ENCODE results near the gene ADCY3. TPM values are rescaled to one million over a fixed set of nuclear protein-coding genes. Genes with fewer than 3 reads are reported as not detected.

The ADCY3 gene
- total and polyA plus RNA-seq, 10 of the 15 experiments (the other 5 are each of a cell fraction or from before 2014, with no cell fraction given) = 2.8 to 102 (median 50.4) TPM

- Histone ChIP-seq H3K36me3 (ENCODE audit: control insufficient read depth in 2 of 2, insufficient read depth in 2 of 2, low read length in 1 of 2) (peaks cover 0 to 5% of the 10 kb centered on the region in 2 experiments; a peak in 2 of 4 replicates), H3K4me1 (ENCODE audit: control insufficient read depth, insufficient read depth, low read length) (no peaks in the 10 kb centered on the region), H3K79me2 (ENCODE audit: control insufficient read depth, insufficient read depth, low read length) (peaks cover 23% of the 10 kb centered on the region), H3K9ac (ENCODE audit: control insufficient read depth, insufficient read depth, low read length) (no peak overlapping the region), H4K20me1 (ENCODE audit: control insufficient read depth, insufficient read depth) (no peaks in the 10 kb centered on the region), H3K27ac (ENCODE audit: control insufficient read depth, insufficient read depth) (no peak overlapping the region), H2AFZ (ENCODE audit: control insufficient read depth, low read depth, low read length) (no peak overlapping the region), H3K4me3 (no peak overlapping the region), H3K9me3 (replicated peaks; ENCODE audit: control insufficient read depth, insufficient read depth, low read length) (no peaks in the 10 kb centered on the region), H3K27me3 (replicated peaks in 1 of 2; ENCODE audit: control insufficient read depth in 2 of 2, insufficient read depth in 2 of 2, low read length in 1 of 2) (no peaks in the 10 kb centered on the region), H3K4me2 (ENCODE audit: control insufficient read depth, insufficient read depth) (no peak overlapping the region)
- WGBS (ENCODE audit: insufficient coverage, insufficient replicate concordance, low lambda C conversion rate, missing lambda C conversion rate) = 100% methylated on average over 1 of the region's 1 CpG
- ChIA-PET POLR2A (interaction anchor here (0.7 kb wide), 1 partner anchor 396 kb away, joined by 3 read pairs; no protein-coding TSS in a partner anchor), CTCF (interaction anchor here (0.7 kb wide), 1 partner anchor 484 kb away, joined by 3 read pairs; no protein-coding TSS in a partner anchor), SMC1A (ENCODE audit: uncharacterized antibody, unreplicated experiment) (no interaction called here), RAD21 (ENCODE audit: unreplicated experiment) (no interaction called here)
- no TSS peak for BruUV-seq (replicated peaks)
- DNase-seq (ENCODE audit: low read depth, low spot score) = no peak
- in situ Hi-C loops (cut with MboI) = no loop called here
- no peak for TF ChIP-seq EGR1 (IDR thresholded peaks at IDR 0.05; ENCODE audit: borderline replicate concordance in 1 of 2, low read depth in 2 of 2, low read length in 2 of 2)
- no peak for TF ChIP-seq HDAC2 (IDR thresholded peaks at IDR 0.05)
- TF ChIP-seq EZH2 (IDR thresholded peaks at IDR 0.05; ENCODE audit: borderline replicate concordance, control insufficient read depth, low read depth, low read length) = no peak
- no peak for TF ChIP-seq TCF7 (IDR thresholded peaks at IDR 0.05; ENCODE audit: borderline replicate concordance)
- TF ChIP-seq FOXM1 (IDR thresholded peaks at IDR 0.05; ENCODE audit: low read depth, low read length) = no peak
- TF ChIP-seq IRF4 (IDR thresholded peaks at IDR 0.05; ENCODE audit: low read depth, low read length) = no peak
- no peak for TF ChIP-seq PAX5 (IDR thresholded peaks at IDR 0.05; ENCODE audit: borderline replicate concordance, low read depth, low read length)
- no peak for ATAC-seq
- intact Hi-C loops (cut with micrococcal nuclease; ENCODE audit: unreplicated experiment) = loop anchor here (2.0 to 10.0 kb wide), 3 partner anchors 49 to 595 kb away; partner anchors contain the start of gene ADCY3
- no peak for FAIRE-seq
These were observed 49.7 kb upstream of the ADCY3 start for GRCh38 chr2:24969784-24970183.

- no peak overlapping the region for H3K9ac ChIP-seq (ENCODE audit: control insufficient read depth, insufficient read depth, low read length)
- RAD21 ChIA-PET (ENCODE audit: unreplicated experiment) = no interaction called here
- 84% methylated on average over 1 of the region's 1 CpG for WGBS (ENCODE audit: insufficient coverage, insufficient replicate concordance, low lambda C conversion rate, missing lambda C conversion rate)
- no peaks in the 10 kb centered on the region for H3K4me1 ChIP-seq (ENCODE audit: control insufficient read depth, insufficient read depth, low read length)
- no peak overlapping the region for H3K4me2 ChIP-seq (ENCODE audit: control insufficient read depth, insufficient read depth)
- SMC1A ChIA-PET (ENCODE audit: uncharacterized antibody, unreplicated experiment) = interaction anchor here (1.4 kb wide), 1 partner anchor 14 kb away, joined by 3 read pairs; no protein-coding TSS in a partner anchor
- H2AFZ ChIP-seq (ENCODE audit: control insufficient read depth, low read depth, low read length) = no peak overlapping the region
- no peaks in the 10 kb centered on the region for H3K27me3 ChIP-seq (replicated peaks in 1 of 2; ENCODE audit: control insufficient read depth in 2 of 2, insufficient read depth in 2 of 2, low read length in 1 of 2)
- CTCF ChIA-PET = no interaction called here
- H4K20me1 ChIP-seq (ENCODE audit: control insufficient read depth, insufficient read depth) = no peaks in the 10 kb centered on the region
- ATAC-seq = no peak
- H3K36me3 ChIP-seq (ENCODE audit: control insufficient read depth in 2 of 2, insufficient read depth in 2 of 2, low read length in 1 of 2) = peaks cover 0 to 17% of the 10 kb centered on the region in 2 experiments; a peak in 3 of 4 replicates
- in situ Hi-C loops (cut with MboI) = no loop called here
- H3K4me3 ChIP-seq = no peak overlapping the region
- DNase-seq (ENCODE audit: low read depth, low spot score) = no peak
- no peaks in the 10 kb centered on the region for H3K9me3 ChIP-seq (replicated peaks; ENCODE audit: control insufficient read depth, insufficient read depth, low read length)
- intact Hi-C loops (cut with micrococcal nuclease; ENCODE audit: unreplicated experiment) = no loop called here
- no TSS peak for BruUV-seq (replicated peaks)
- FAIRE-seq = no peak
- H3K27ac ChIP-seq (ENCODE audit: control insufficient read depth, insufficient read depth) = no peak overlapping the region
- H3K79me2 ChIP-seq (ENCODE audit: control insufficient read depth, insufficient read depth, low read length) = no peaks in the 10 kb centered on the region
- POLR2A ChIA-PET = no interaction called here
- no peak for TF ChIP-seq EGR1 (IDR thresholded peaks at IDR 0.05; ENCODE audit: borderline replicate concordance in 1 of 2, low read depth in 2 of 2, low read length in 2 of 2)
- no peak for TF ChIP-seq ELK1 (IDR thresholded peaks at IDR 0.05; ENCODE audit: low read depth, low read length)
- TF ChIP-seq USF2 (IDR thresholded peaks at IDR 0.05; ENCODE audit: borderline replicate concordance, low read depth, low read length) = no peak
- no peak for TF ChIP-seq RELB (IDR thresholded peaks at IDR 0.05; ENCODE audit: low read depth)
- no peak for TF ChIP-seq NFXL1 (IDR thresholded peaks at IDR 0.05; ENCODE audit: borderline replicate concordance)
These were observed 41.9 kb upstream of the ADCY3 start for GRCh38 chr2:24961903-24962302.
